NCI-H2029 treated with DMSO at 0.1 percent for 48 hours (cell line): ENCODE results near the gene CXXC5.
A peak's percentile ranks its signal among the peaks of the same experiment; 100 is the strongest.

Experiments used
- DNase-seq: peaks from one replicate; lab custom pipeline; 2025; lab: John Stamatoyannopoulos, UW

CXXC5 gene

GRCh38 chr5:139695178-139695573, 47.0 kb downstream of the CXXC5 start:
- DNase-seq: no peak

- no peak for DNase-seq
These were observed 48.2 kb downstream of the CXXC5 start for GRCh38 chr5:139696167-139696893.

GRCh38 chr5:139696894-139697658, 48.9 kb downstream of the CXXC5 start:
- no peak for DNase-seq

GRCh38 chr5:139698490-139699146, 50.5 kb downstream of the CXXC5 start:
- no peak for DNase-seq

GRCh38 chr5:139699351-139699750, 51.2 kb downstream of the CXXC5 start:
- no peak for DNase-seq

- no peak for DNase-seq
These were observed 52.5 kb downstream of the CXXC5 start for GRCh38 chr5:139700711-139701055.

GRCh38 chr5:139701056-139701741, 53.0 kb downstream of the CXXC5 start:
- no peak for DNase-seq

- no peak for DNase-seq
These were observed 54.4 kb downstream of the CXXC5 start for GRCh38 chr5:139702548-139702947.

- DNase-seq: no peak
These were observed 56.6 kb downstream of the CXXC5 start for GRCh38 chr5:139704748-139705147.

GRCh38 chr5:139705191-139705590, 57.0 kb downstream of the CXXC5 start:
- DNase-seq: no peak

- no peak for DNase-seq
These were observed 57.8 kb downstream of the CXXC5 start for GRCh38 chr5:139705655-139706587.

GRCh38 chr5:139707445-139708003, 59.4 kb downstream of the CXXC5 start:
- DNase-seq: peak; percentile 82

GRCh38 chr5:139708434-139708861, 60.3 kb downstream of the CXXC5 start:
- peak; percentile 84 for DNase-seq

GRCh38 chr5:139708877-139709581, 60.9 kb downstream of the CXXC5 start:
- DNase-seq: peak; percentile 84

- no peak for DNase-seq
These were observed 61.6 kb downstream of the CXXC5 start for GRCh38 chr5:139709582-139710318.

GRCh38 chr5:139710319-139711066, 62.3 kb downstream of the CXXC5 start:
- DNase-seq: no peak

- no peak for DNase-seq
These were observed 63.1 kb downstream of the CXXC5 start for GRCh38 chr5:139711067-139711905.

- DNase-seq: no peak
These were observed 63.7 kb downstream of the CXXC5 start for GRCh38 chr5:139711906-139712224.
